Measurements from ENCODE around the gene PRDM15.

The PRDM15 gene

DNA sequence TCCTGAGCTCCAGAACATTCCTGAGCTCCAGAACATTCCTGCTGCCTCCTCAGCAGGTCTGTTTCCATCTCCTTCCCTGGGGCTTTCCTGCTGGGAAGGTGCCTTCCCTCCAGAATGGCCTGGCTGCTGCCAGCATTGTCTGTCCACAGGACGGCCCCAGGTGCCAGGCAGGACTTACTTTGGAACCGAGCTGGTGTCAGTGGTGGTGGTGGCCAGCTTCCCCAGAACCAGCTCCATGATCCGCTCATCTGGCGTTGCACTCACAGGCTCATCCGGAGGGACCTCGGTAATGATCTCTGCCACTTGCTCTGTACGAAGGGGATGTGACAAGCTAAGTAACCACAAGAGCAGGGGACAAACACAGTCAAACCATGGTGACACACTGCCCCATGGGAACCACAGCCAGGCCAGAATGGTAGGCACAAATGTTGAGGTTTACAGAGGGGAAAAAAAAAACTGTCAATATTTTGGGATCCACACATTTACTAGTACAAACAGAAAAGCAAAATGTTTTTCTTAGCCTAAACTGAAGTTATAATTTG is 41.3 kb downstream of the PRDM15 start:
- TF ChIP-seq, protein P1, sequence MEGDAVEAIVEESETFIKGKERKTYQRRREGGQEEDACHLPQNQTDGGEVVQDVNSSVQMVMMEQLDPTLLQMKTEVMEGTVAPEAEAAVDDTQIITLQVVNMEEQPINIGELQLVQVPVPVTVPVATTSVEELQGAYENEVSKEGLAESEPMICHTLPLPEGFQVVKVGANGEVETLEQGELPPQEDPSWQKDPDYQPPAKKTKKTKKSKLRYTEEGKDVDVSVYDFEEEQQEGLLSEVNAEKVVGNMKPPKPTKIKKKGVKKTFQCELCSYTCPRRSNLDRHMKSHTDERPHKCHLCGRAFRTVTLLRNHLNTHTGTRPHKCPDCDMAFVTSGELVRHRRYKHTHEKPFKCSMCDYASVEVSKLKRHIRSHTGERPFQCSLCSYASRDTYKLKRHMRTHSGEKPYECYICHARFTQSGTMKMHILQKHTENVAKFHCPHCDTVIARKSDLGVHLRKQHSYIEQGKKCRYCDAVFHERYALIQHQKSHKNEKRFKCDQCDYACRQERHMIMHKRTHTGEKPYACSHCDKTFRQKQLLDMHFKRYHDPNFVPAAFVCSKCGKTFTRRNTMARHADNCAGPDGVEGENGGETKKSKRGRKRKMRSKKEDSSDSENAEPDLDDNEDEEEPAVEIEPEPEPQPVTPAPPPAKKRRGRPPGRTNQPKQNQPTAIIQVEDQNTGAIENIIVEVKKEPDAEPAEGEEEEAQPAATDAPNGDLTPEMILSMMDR (IDR thresholded peaks at IDR 0.05): no peak
- no peak overlapping the region for H3K27ac ChIP-seq
- intact Hi-C loops (cut with DNase I; ENCODE audit: low total_unique reads): no loop called here
- no peak overlapping the region for H3K4me3 ChIP-seq
- DNase-seq: no peak
- peaks cover 53 to 61% (median 55%) of the 10 kb centered on the region in 3 donors for H3K36me3 ChIP-seq
- H3K4me1 ChIP-seq: no peaks in the 10 kb centered on the region
- no peaks in the 10 kb centered on the region for H3K27me3 ChIP-seq
- H3K9me3 ChIP-seq: no peaks in the 10 kb centered on the region

DNA sequence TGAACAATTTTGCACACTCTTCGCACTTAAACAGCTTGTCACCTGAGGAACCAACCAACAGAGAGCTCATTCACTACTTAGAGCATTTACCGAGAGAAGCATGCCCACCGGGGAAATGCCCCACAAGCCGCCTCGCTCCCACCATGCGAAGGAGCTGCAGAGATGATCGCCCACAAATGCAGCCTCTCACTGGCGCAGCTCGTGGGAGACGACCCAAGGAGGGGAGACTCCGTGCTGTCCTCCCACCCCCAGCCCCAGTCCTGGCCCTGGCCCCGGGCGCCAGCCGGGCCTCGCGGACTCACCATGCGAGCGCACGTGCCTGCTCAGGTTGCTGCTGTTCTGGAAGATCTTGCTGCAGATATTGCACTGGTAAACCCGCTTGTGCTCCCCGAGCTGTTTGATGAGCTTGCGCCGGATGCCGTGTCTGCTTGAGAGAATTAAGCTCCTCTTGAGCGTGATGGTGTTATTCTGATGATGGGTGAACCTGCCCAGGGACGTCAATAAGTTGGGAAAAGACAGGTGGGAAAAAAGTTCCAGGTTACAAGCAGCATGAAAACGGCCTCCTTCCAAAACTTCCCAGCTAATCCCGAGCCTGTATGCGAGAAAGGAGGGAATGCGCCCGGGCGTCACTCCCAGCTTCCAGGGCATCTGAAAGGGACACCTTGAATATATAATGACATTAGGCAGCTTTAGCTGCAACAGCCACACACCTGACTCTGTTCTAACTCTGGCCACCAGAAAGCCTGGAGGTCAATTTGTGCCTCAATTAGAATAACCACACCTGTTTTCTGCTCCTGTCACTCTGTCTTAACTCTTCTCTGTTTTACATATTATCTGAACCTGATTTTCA is 42.8 kb downstream of the PRDM15 start:
- Histone ChIP-seq H3K27me3 (no peaks in the 10 kb centered on the region), H3K27ac (no peak overlapping the region), H3K36me3 (peaks cover 53 to 61% (median 55%) of the 10 kb centered on the region in 3 donors), H3K4me1 (no peaks in the 10 kb centered on the region), H3K4me3 (no peak overlapping the region), H3K9me3 (no peaks in the 10 kb centered on the region)
- intact Hi-C loops (cut with DNase I; ENCODE audit: low total_unique reads): no loop called here
- TF ChIP-seq, protein P1 (IDR thresholded peaks at IDR 0.05): no peak
- DNase-seq: no peak

DNA sequence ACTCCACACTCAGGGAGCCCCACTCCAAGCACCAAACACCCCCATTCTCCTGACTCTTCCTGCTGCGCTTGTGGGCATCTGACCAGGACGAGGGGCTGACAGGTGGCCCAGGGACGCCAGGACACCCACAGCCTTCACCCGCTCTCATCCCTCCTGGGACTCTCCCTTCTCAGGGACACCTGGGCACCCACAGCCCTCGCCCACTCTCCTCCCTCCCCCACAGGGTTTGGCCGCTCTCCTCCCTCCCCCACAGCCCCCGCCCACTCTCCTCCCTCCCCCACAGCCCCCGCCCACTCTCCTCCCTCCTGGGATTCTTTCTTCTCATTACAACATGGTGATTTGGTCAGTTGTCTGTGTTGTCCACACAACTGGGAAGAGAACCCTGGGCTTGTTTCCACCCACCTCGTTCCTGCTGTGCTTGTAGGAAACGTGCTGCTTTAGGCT is 43.4 kb downstream of the PRDM15 start:
- Histone ChIP-seq H3K4me1 (no peaks in the 10 kb centered on the region), H3K36me3 (peaks cover 47 to 61% (median 55%) of the 10 kb centered on the region in 3 donors), H3K27me3 (no peaks in the 10 kb centered on the region), H3K9me3 (no peaks in the 10 kb centered on the region), H3K27ac (no peak overlapping the region), H3K4me3 (no peak overlapping the region)
- DNase-seq: no peak
- intact Hi-C loops (cut with DNase I; ENCODE audit: low total_unique reads): no loop called here
- TF ChIP-seq, protein P1 (IDR thresholded peaks at IDR 0.05): no peak

DNA sequence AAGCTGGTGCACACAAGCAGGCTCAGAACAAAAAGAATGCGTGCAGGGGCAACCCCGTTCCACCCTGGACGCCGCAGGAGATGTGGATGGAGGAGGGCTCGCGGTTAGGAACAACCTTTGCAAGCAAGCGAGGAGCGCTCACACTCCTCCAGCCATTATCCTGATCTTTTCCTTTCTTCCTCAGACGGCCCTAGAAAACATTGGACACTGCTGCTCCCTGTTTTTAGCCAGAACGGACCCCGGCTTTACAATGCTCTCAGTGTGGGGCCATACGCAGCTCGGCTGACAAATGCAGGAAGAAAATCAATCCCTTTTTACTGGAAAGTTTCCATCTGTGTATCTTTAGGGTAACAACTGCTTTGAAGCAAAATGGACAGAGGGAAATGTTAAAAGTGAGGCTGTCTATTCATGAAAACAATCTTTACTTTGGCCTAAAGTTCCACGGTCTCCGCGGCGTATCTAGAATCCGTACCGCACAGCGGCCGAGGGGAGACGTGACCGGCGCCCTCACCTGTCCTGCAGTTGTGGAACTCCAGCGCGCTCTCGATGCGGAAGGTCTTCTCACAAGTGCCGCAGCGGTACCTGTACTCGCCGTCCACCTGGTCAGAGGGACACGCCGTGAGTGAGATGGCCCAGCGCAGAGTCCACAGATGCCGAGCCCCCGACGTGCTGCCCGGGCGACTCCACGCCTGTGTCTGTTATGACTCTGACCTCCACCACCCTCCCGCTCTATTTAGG is 44.0 kb downstream of the PRDM15 start:
- TF ChIP-seq, protein P1 (IDR thresholded peaks at IDR 0.05): no peak
- intact Hi-C loops (cut with DNase I; ENCODE audit: low total_unique reads): no loop called here
- H3K4me1 ChIP-seq: no peaks in the 10 kb centered on the region
- no peak overlapping the region for H3K4me3 ChIP-seq
- no peak for DNase-seq
- no peaks in the 10 kb centered on the region for H3K9me3 ChIP-seq
- peaks cover 42 to 61% (median 55%) of the 10 kb centered on the region in 3 donors for H3K36me3 ChIP-seq
- H3K27me3 ChIP-seq: no peaks in the 10 kb centered on the region
- H3K27ac ChIP-seq: no peak overlapping the region

DNA sequence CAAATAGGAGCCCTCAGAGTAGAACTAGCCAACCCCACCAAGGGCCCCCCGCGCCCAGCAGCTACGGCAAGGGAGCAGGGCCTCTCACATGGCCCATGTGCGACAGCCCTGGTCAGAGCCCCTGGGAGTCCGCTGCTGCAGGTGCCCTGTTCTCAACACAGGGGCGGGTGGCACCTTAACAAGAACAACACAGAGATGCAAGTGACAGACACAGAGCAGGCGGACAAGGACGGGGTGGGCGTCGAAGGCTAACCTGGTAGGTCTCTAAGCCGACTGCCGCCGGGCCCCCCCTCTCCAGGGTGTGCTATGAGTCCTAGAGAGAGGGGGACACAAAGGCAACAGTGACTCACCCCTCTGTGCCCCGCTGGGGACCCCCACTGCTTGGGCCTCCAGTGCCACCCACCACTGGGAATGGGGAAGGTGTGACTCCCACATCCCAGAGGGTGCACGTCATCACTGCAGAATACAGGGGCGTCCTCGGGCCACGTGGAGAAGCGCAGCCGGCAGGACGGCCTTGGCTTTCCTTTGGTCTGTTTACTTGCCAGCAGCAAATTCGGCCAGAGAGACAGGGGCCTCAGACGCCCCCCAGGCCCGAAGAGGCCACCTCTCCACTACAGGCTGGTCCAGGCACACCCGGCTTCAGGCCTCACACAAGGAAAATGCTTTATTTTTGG is 44.8 kb downstream of the PRDM15 start:
- TF ChIP-seq, protein P1 (IDR thresholded peaks at IDR 0.05): no peak
- no peaks in the 10 kb centered on the region for H3K4me1 ChIP-seq
- H3K4me3 ChIP-seq: no peak overlapping the region
- no peak overlapping the region for H3K27ac ChIP-seq
- no peaks in the 10 kb centered on the region for H3K9me3 ChIP-seq
- intact Hi-C loops (cut with DNase I; ENCODE audit: low total_unique reads): no loop called here
- H3K36me3 ChIP-seq: peaks cover 42 to 58% (median 52%) of the 10 kb centered on the region in 3 donors
- DNase-seq: no peak
- H3K27me3 ChIP-seq: no peaks in the 10 kb centered on the region

Data from tibial artery (tissue), 4 donors.